Fibroblast of lung (primary cell): ENCODE results near the gene HTR1D. TPM values are rescaled to one million over a fixed set of nuclear protein-coding genes. Genes with fewer than 3 reads are reported as not detected.

ENCODE experiments used
- DNase-seq, 2 donors: peaks; one replicate each; pipeline versions ENCODE4 v3.0.0 to v3.0.0-alpha.2; 2010; ENCODE audit warnings: low read depth in 2 of 2
- H2AFZ ChIP-seq: 2 replicates; pipeline ENCODE4 v1.5.1; 2012; ENCODE audit warnings: low read length, control low read depth, inconsistent platforms
- H3K27ac ChIP-seq: 2 replicates; pipeline ENCODE4 v1.5.1; 2011; ENCODE audit warnings: low read length, control low read depth; ENCODE audit not compliant: insufficient read depth
- H3K27me3 ChIP-seq: 2 replicates; pipeline ENCODE4 v1.5.1; 2011; ENCODE audit warnings: mild to moderate bottlenecking, low read length; ENCODE audit not compliant: control insufficient read depth, insufficient read depth
- H3K36me3 ChIP-seq: 2 replicates; pipeline ENCODE4 v1.5.1; 2011; ENCODE audit warnings: low read length; ENCODE audit not compliant: control insufficient read depth, insufficient read depth
- H3K4me1 ChIP-seq: 2 replicates; pipeline ENCODE4 v1.5.1; 2011; ENCODE audit warnings: low read length; ENCODE audit not compliant: control insufficient read depth, insufficient read depth; ENCODE audit errors: extremely low read depth
- H3K4me2 ChIP-seq: 2 replicates; pipeline ENCODE4 v1.5.1; 2011; ENCODE audit warnings: low read length, control low read depth; ENCODE audit not compliant: insufficient read depth; ENCODE audit errors: extremely low read depth
- H3K4me3 ChIP-seq, 4 experiments: fragments of 200-600 bp in 1 of 4; sonication (generic) in 1 of 4; replicated peaks in 1 of 4; 2 replicates each; pipeline ENCODE4 v1.5.1; 2011 to 2016; ENCODE audit warnings: low read length in 4 of 4, low read depth in 3 of 4, mild to moderate bottlenecking in 3 of 4, control low read depth in 2 of 4, inconsistent platforms in 1 of 4, mixed read lengths in 1 of 4; ENCODE audit not compliant: insufficient read depth in 1 of 4; ENCODE audit errors: control extremely low read depth in 1 of 4
- H3K79me2 ChIP-seq: 2 replicates; pipeline ENCODE4 v1.5.1; 2012; ENCODE audit warnings: mild to moderate bottlenecking, low read length, inconsistent platforms; ENCODE audit not compliant: control insufficient read depth, insufficient read depth
- H3K9ac ChIP-seq: 2 replicates; pipeline ENCODE4 v1.5.1; 2011; ENCODE audit warnings: mild to moderate bottlenecking, low read length, control low read depth; ENCODE audit not compliant: insufficient read depth
- H3K9me3 ChIP-seq: 2 replicates; pipeline ENCODE4 v1.5.1; 2012; ENCODE audit warnings: low read depth, low read length; ENCODE audit not compliant: control insufficient read depth, insufficient read depth
- H4K20me1 ChIP-seq: 2 replicates; pipeline ENCODE4 v1.5.1; 2011; ENCODE audit warnings: low read length; ENCODE audit not compliant: control insufficient read depth, insufficient read depth; ENCODE audit errors: extremely low read depth
- EZH2 ChIP-seq: IDR thresholded peaks from 2 replicates; pipeline ENCODE4 v1.5.1; 2012; ENCODE audit warnings: low read length, control low read depth, mild to moderate bottlenecking; ENCODE audit errors: missing control alignments
- polyA plus RNA-seq, 2 donors: library from polyadenylated mRNA; depleted of rRNA in 1 of 2; stranded (reverse) in 1 of 2; unstranded in 1 of 2; fragments of >200 nt; gene quantifications; 2 replicates each; pipeline ENCODE4 v1.2.1, GENCODE V29; 2011 to 2012; ENCODE audit warnings: missing spikeins in 1 of 2
- total RNA-seq: library from RNA; depleted of rRNA; stranded (reverse); fragments of >200 nt; gene quantifications from 2 replicates; pipeline ENCODE4 v1.2.1, GENCODE V29; 2014
- TF ChIP-seq, protein P1 (sequence below), 2 donors: IDR thresholded peaks in 1 of 2; conservative IDR thresholded peaks in 1 of 2; 1 replicate in 1 of 2; 2 replicates in 1 of 2; pipeline ENCODE4 v1.5.1; 2011 to 2012; ENCODE audit warnings: low read length in 2 of 2, control low read depth in 1 of 2, inconsistent platforms in 1 of 2, low read depth in 1 of 2, mild to moderate bottlenecking in 1 of 2

Gene HTR1D
- total and polyA plus RNA-seq, 2 donors (not counting 1 experiment from before 2014, with no cell fraction given): not detected

DNA sequence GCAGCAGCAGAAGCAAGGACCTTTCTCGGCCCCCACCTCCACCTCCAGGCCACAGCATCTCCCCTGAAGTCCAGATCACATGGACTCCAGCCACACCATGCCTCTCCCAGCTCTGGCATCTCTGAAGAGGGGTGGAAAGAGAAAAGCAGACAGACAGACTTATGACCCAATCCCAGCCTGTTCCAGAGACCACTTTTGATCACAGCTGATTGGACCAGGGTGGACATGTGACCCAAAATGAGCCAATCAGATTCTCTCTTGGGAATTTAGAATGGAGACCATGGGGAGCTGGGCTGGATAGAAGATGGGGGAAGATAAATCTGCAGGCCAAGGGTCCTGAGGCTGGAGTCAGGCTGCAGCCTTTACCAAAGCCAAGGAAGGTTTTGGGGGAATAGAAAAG is 16.4 kb downstream of the HTR1D start:
- Histone ChIP-seq H3K27me3 (no peaks in the 10 kb centered on the region), H3K27ac (no peak overlapping the region), H3K9ac (no peak overlapping the region), H3K79me2 (no peaks in the 10 kb centered on the region), H3K36me3 (no peaks in the 10 kb centered on the region), H3K4me2 (no peak overlapping the region), H3K4me3 (no peak overlapping the region), H3K9me3 (no peaks in the 10 kb centered on the region), H3K4me1 (peaks cover 8% of the 10 kb centered on the region), H2AFZ (no peak overlapping the region), H4K20me1 (no peaks in the 10 kb centered on the region)
- DNase-seq: no peak
- TF ChIP-seq EZH2: no peak
- TF ChIP-seq, protein P1, sequence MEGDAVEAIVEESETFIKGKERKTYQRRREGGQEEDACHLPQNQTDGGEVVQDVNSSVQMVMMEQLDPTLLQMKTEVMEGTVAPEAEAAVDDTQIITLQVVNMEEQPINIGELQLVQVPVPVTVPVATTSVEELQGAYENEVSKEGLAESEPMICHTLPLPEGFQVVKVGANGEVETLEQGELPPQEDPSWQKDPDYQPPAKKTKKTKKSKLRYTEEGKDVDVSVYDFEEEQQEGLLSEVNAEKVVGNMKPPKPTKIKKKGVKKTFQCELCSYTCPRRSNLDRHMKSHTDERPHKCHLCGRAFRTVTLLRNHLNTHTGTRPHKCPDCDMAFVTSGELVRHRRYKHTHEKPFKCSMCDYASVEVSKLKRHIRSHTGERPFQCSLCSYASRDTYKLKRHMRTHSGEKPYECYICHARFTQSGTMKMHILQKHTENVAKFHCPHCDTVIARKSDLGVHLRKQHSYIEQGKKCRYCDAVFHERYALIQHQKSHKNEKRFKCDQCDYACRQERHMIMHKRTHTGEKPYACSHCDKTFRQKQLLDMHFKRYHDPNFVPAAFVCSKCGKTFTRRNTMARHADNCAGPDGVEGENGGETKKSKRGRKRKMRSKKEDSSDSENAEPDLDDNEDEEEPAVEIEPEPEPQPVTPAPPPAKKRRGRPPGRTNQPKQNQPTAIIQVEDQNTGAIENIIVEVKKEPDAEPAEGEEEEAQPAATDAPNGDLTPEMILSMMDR (conservative IDR thresholded peaks at IDR 0.05 in 1 of 2, IDR thresholded peaks at IDR 0.05 in 1 of 2; ENCODE audit: low read depth in 1 of 2, low read length in 2 of 2): no peak

DNA sequence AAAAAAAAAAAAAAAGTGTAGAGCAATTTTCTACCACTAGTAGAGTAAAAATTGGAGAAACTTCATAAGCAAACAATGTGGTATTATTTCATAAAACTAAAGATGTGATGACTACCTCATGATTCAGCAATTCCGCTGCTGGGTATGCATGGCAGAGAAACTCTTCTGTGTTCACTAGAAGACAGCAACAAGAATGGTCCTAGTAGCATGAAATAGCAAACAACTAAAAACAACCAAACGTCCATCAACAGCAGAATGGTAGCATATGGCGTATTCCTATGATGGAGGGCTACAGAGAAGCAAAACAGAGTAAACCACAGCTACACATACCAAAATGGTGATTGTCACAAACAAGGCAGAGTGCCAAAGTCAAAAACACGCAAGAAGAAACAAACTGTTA is 18.9 kb downstream of the HTR1D start:
- Histone ChIP-seq H3K9ac (no peak overlapping the region), H3K27me3 (no peaks in the 10 kb centered on the region), H3K79me2 (no peaks in the 10 kb centered on the region), H3K4me3 (no peak overlapping the region), H3K9me3 (no peaks in the 10 kb centered on the region), H2AFZ (no peak overlapping the region), H3K36me3 (no peaks in the 10 kb centered on the region), H3K4me1 (peaks cover 15% of the 10 kb centered on the region), H3K4me2 (no peak overlapping the region), H4K20me1 (no peaks in the 10 kb centered on the region), H3K27ac (peak overlapping the region; percentile 11)
- peak; percentile 94 to 95 for DNase-seq
- no peak for TF ChIP-seq EZH2
- TF ChIP-seq, protein P1 (conservative IDR thresholded peaks at IDR 0.05 in 1 of 2, IDR thresholded peaks at IDR 0.05 in 1 of 2; ENCODE audit: low read depth in 1 of 2, low read length in 2 of 2): no peak

DNA sequence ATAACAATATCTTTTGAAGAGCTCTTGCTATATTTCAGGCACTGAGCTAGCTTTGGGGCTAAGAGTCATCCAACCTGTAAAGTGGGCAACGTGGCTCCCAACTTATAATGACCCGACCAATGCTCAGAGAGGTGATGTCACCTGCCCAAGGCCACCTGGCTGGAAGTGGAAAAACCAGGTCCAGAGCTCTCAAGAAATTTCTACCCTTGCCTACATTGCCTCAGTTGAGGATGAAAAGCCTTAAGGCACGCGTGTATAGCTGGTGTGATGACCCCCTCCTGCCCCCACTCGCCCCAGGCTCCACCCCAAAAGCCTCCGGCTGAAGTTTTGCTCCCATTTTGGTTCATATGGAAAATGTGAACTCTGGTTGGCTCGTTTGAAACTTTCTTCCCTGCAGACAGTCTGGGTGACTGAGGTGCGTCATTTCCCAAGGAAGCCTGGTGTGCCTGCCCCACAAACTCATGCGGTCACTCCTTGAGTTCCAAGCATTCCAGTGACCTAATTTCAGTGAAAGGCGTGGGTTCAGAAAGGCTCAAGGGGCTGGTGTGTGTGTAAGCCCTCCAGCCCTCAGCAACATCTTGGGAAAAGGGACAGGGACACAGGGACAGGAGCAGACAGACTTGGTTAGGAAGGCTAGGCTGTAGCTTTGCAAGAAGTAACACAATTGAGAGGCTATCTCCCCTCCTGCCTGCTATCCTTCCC is 20.5 kb downstream of the HTR1D start:
- peak overlapping the region; percentile 70 for H3K4me2 ChIP-seq

More for the DNA sequence above, 20.5 kb downstream of the HTR1D start:
- H3K27ac ChIP-seq: peak overlapping the region; percentile 85
- H2AFZ ChIP-seq: no peak overlapping the region
- no peaks in the 10 kb centered on the region for H3K27me3 ChIP-seq
- no peaks in the 10 kb centered on the region for H3K36me3 ChIP-seq
- no peaks in the 10 kb centered on the region for H3K79me2 ChIP-seq
- no peak overlapping the region for H3K9ac ChIP-seq
- no peaks in the 10 kb centered on the region for H4K20me1 ChIP-seq
- TF ChIP-seq, protein P1 (conservative IDR thresholded peaks at IDR 0.05 in 1 of 2, IDR thresholded peaks at IDR 0.05 in 1 of 2; ENCODE audit: low read depth in 1 of 2, low read length in 2 of 2): no peak
- no peak overlapping the region for H3K4me3 ChIP-seq
- DNase-seq: peak; percentile 76 to 100
- peaks cover 15% of the 10 kb centered on the region for H3K4me1 ChIP-seq
- H3K9me3 ChIP-seq: no peaks in the 10 kb centered on the region
